ENCODE data around the gene TTC13.

Gene TTC13

DNA sequence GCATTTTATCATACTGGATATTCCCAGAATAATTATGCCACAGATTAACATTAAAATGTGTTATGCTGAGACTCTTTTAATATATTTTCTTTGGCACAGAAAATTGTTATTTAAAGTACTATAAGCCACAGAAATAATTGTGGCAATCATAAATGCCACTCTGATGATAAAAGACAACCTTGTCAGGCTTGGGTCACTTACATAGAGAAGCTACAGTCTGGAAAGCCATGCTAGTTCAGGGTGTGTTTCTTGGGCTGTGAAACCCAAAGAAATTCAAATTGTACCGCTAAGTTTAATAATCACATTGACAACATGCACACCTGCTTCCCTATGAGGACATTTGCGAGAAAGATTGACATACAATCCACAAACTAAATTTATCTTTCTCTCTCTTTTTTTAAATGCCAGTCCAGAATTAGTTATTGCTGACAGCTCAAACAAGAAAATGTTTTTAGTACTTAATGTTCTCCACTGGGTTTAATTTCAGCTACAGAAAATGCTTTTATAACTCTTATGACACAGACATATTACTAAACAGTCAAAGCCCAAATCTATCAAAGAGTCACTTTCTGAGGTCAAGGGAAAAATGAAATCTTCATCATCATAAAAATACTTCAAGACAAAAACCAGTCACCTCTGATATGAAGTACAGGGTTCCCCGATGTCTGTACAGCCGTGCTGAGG lies 38.7 kb downstream of the TTC13 start:
- no peak for DNase-seq
- no peak overlapping the region for H2BK15ac ChIP-seq (replicated peaks; ENCODE audit: low read depth)
- H3K18ac ChIP-seq (ENCODE audit: low read length) = no peak overlapping the region
- H3K4me3 ChIP-seq (ENCODE audit: low read length) = no peak overlapping the region
- WGBS (ENCODE audit: extremely low coverage, insufficient coverage, low lambda C conversion rate) = no CpG with 5 or more reads among the region's 4 CpGs
- H3K4ac ChIP-seq (ENCODE audit: low read depth, low read length) = no peak overlapping the region
- no peaks in the 10 kb centered on the region for H3K36me3 ChIP-seq (ENCODE audit: control insufficient read depth, insufficient read depth, low read length)
- H3K27me3 ChIP-seq (ENCODE audit: insufficient read depth, low read length, poor library complexity) = no peaks in the 10 kb centered on the region
- H2BK5ac ChIP-seq (ENCODE audit: low read length) = no peak overlapping the region
- no peak overlapping the region for H3K56ac ChIP-seq (ENCODE audit: low read length)
- no peak overlapping the region for H4K5ac ChIP-seq (ENCODE audit: low read length)
- H4K8ac ChIP-seq (ENCODE audit: low read depth, low read length) = no peak overlapping the region
- H3K23ac ChIP-seq (ENCODE audit: low read length) = no peak overlapping the region
- H2AK5ac ChIP-seq (ENCODE audit: low read length) = no peak overlapping the region
- no peak overlapping the region for H2BK120ac ChIP-seq (ENCODE audit: low read depth, low read length)
- H3K79me1 ChIP-seq (ENCODE audit: low read length) = no peaks in the 10 kb centered on the region
- no peaks in the 10 kb centered on the region for H3K4me1 ChIP-seq (ENCODE audit: control insufficient read depth, low read depth, low read length)
- no peak overlapping the region for H3K4me2 ChIP-seq (ENCODE audit: low read length)
- no peaks in the 10 kb centered on the region for H3K79me2 ChIP-seq (ENCODE audit: control insufficient read depth, insufficient read depth, low read length)
- no peak overlapping the region for H3K9ac ChIP-seq (ENCODE audit: low read length)
- H3K27ac ChIP-seq (ENCODE audit: low read depth, low read length) = no peak overlapping the region

DNA sequence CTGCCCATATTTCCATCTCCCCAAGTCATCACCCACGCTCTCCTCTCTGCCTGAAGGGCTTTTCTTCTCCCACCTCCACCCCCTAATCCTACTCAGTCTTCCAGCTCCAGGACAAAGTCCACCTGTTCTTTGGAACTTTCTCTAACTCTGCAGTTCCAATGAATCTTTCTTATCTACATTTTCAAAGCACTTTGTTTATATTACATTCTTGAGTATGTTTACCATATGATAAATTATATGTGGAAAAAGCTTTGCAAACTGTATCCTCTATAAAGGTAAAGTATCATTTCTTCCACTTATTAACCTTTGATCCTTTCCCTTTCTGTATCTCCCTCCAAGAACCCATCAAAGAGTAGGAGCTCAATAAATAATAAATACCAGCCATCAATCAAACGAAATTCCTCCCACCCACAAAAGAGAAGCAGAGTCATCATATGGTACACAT lies 39.7 kb downstream of the TTC13 start:
- H3K79me1 ChIP-seq (ENCODE audit: low read length) = no peaks in the 10 kb centered on the region
- H3K27me3 ChIP-seq (ENCODE audit: insufficient read depth, low read length, poor library complexity) = no peaks in the 10 kb centered on the region
- H3K4ac ChIP-seq (ENCODE audit: low read depth, low read length) = no peak overlapping the region
- no peak for DNase-seq
- no peak overlapping the region for H2BK15ac ChIP-seq (replicated peaks; ENCODE audit: low read depth)
- H3K4me1 ChIP-seq (ENCODE audit: control insufficient read depth, low read depth, low read length) = no peaks in the 10 kb centered on the region
- no peaks in the 10 kb centered on the region for H3K79me2 ChIP-seq (ENCODE audit: control insufficient read depth, insufficient read depth, low read length)
- no peak overlapping the region for H3K4me3 ChIP-seq (ENCODE audit: low read length)
- H4K8ac ChIP-seq (ENCODE audit: low read depth, low read length) = no peak overlapping the region
- H3K23ac ChIP-seq (ENCODE audit: low read length) = no peak overlapping the region
- no peak overlapping the region for H4K5ac ChIP-seq (ENCODE audit: low read length)
- H2BK5ac ChIP-seq (ENCODE audit: low read length) = no peak overlapping the region
- H3K27ac ChIP-seq (ENCODE audit: low read depth, low read length) = no peak overlapping the region
- no peak overlapping the region for H3K4me2 ChIP-seq (ENCODE audit: low read length)
- H3K18ac ChIP-seq (ENCODE audit: low read length) = no peak overlapping the region
- no peak overlapping the region for H2AK5ac ChIP-seq (ENCODE audit: low read length)
- WGBS (ENCODE audit: extremely low coverage, insufficient coverage, low lambda C conversion rate) = no CpG with 5 or more reads among the region's 2 CpGs
- H3K9ac ChIP-seq (ENCODE audit: low read length) = no peak overlapping the region
- no peak overlapping the region for H3K56ac ChIP-seq (ENCODE audit: low read length)
- H2BK120ac ChIP-seq (ENCODE audit: low read depth, low read length) = no peak overlapping the region
- H3K36me3 ChIP-seq (ENCODE audit: control insufficient read depth, insufficient read depth, low read length) = no peaks in the 10 kb centered on the region

DNA sequence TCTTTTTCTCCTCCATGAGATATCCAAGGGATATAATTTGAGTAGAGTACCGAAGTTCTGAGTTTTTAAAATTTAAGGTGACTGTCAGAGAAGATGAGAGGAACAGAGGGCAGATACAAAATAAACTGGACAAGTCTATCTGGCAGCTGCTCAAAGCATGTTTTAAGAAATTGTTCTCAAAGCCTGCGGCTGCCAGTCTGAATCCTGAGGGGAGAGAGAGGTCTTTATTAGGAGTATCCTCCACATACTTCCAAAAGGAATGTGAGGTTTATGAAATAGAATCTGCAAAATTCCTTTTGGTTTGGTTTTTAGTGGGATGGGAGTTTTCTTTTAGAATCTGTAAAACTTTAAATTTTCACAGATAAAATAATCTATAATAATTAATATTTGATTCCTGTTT lies 41.3 kb downstream of the TTC13 start:
- WGBS (ENCODE audit: extremely low coverage, insufficient coverage, low lambda C conversion rate) = no CpG with 5 or more reads among the region's 2 CpGs
- H2BK120ac ChIP-seq (ENCODE audit: low read depth, low read length) = no peak overlapping the region
- H4K5ac ChIP-seq (ENCODE audit: low read length) = no peak overlapping the region
- no peak overlapping the region for H3K4ac ChIP-seq (ENCODE audit: low read depth, low read length)
- DNase-seq = no peak
- H3K27ac ChIP-seq (ENCODE audit: low read depth, low read length) = no peak overlapping the region
- H3K18ac ChIP-seq (ENCODE audit: low read length) = no peak overlapping the region
- H2BK5ac ChIP-seq (ENCODE audit: low read length) = no peak overlapping the region
- H3K79me2 ChIP-seq (ENCODE audit: control insufficient read depth, insufficient read depth, low read length) = no peaks in the 10 kb centered on the region
- no peak overlapping the region for H4K8ac ChIP-seq (ENCODE audit: low read depth, low read length)
- no peak overlapping the region for H3K4me2 ChIP-seq (ENCODE audit: low read length)
- H3K4me1 ChIP-seq (ENCODE audit: control insufficient read depth, low read depth, low read length) = no peaks in the 10 kb centered on the region
- no peak overlapping the region for H2BK15ac ChIP-seq (replicated peaks; ENCODE audit: low read depth)
- H3K9ac ChIP-seq (ENCODE audit: low read length) = no peak overlapping the region
- H2AK5ac ChIP-seq (ENCODE audit: low read length) = no peak overlapping the region
- H3K23ac ChIP-seq (ENCODE audit: low read length) = no peak overlapping the region
- H3K79me1 ChIP-seq (ENCODE audit: low read length) = no peaks in the 10 kb centered on the region
- H3K27me3 ChIP-seq (ENCODE audit: insufficient read depth, low read length, poor library complexity) = no peaks in the 10 kb centered on the region
- H3K56ac ChIP-seq (ENCODE audit: low read length) = no peak overlapping the region
- H3K4me3 ChIP-seq (ENCODE audit: low read length) = no peak overlapping the region
- H3K36me3 ChIP-seq (ENCODE audit: control insufficient read depth, insufficient read depth, low read length) = no peaks in the 10 kb centered on the region

DNA sequence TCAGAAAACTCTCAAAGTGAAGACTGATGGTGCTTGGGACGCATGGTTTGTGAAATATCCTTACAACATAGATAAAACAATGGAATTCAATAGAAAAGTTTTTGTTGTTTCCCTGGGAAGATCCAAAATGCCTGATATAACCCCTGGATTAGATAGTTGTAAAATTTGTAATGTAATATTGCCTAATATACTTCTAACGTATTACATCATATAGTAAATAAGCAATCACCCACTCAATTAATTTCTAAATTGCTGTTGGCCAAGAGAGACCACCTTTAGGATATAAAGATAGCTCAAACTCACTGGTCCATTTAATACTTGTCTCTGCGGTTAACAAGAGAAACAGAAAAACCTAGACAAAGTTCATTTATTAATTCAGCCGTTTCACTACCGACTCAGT lies 42.2 kb downstream of the TTC13 start:
- H2AK5ac ChIP-seq (ENCODE audit: low read length) = no peak overlapping the region
- no peaks in the 10 kb centered on the region for H3K79me2 ChIP-seq (ENCODE audit: control insufficient read depth, insufficient read depth, low read length)
- H3K9ac ChIP-seq (ENCODE audit: low read length) = no peak overlapping the region
- no peak overlapping the region for H3K18ac ChIP-seq (ENCODE audit: low read length)
- no peaks in the 10 kb centered on the region for H3K36me3 ChIP-seq (ENCODE audit: control insufficient read depth, insufficient read depth, low read length)
- H3K4me1 ChIP-seq (ENCODE audit: control insufficient read depth, low read depth, low read length) = no peaks in the 10 kb centered on the region
- no peak overlapping the region for H2BK5ac ChIP-seq (ENCODE audit: low read length)
- H4K8ac ChIP-seq (ENCODE audit: low read depth, low read length) = no peak overlapping the region
- no peak for DNase-seq
- H2BK120ac ChIP-seq (ENCODE audit: low read depth, low read length) = no peak overlapping the region
- H3K27ac ChIP-seq (ENCODE audit: low read depth, low read length) = no peak overlapping the region
- H3K27me3 ChIP-seq (ENCODE audit: insufficient read depth, low read length, poor library complexity) = no peaks in the 10 kb centered on the region
- no peak overlapping the region for H3K4ac ChIP-seq (ENCODE audit: low read depth, low read length)
- H3K4me3 ChIP-seq (ENCODE audit: low read length) = no peak overlapping the region
- no peaks in the 10 kb centered on the region for H3K79me1 ChIP-seq (ENCODE audit: low read length)
- no peak overlapping the region for H2BK15ac ChIP-seq (replicated peaks; ENCODE audit: low read depth)
- WGBS (ENCODE audit: extremely low coverage, insufficient coverage, low lambda C conversion rate) = no CpG with 5 or more reads among the region's 5 CpGs
- no peak overlapping the region for H3K23ac ChIP-seq (ENCODE audit: low read length)
- H3K4me2 ChIP-seq (ENCODE audit: low read length) = no peak overlapping the region
- no peak overlapping the region for H3K56ac ChIP-seq (ENCODE audit: low read length)
- no peak overlapping the region for H4K5ac ChIP-seq (ENCODE audit: low read length)

DNA sequence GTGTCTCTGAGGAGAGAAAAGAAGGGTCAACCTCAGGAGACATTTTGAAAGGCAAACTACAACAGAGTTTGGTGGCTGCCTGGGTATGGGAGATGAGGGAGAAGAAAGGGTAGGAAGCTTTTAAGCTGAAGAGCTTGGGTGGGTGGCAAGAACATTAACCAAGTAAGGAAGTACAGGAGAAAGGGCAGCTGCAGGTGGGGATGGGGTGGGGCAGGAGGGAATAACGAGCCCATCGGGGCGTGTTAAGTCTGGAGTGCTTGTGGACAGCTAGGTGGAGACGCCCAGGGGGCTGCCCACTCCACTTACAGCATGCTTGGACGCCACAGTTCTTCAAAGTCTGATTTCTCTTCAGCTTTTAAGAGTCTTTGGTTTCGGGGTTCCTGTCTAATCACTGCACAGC lies 42.8 kb downstream of the TTC13 start:
- H3K79me1 ChIP-seq (ENCODE audit: low read length) = no peaks in the 10 kb centered on the region
- H3K27ac ChIP-seq (ENCODE audit: low read depth, low read length) = no peak overlapping the region
- H2BK15ac ChIP-seq (replicated peaks; ENCODE audit: low read depth) = no peak overlapping the region
- DNase-seq = no peak
- H3K18ac ChIP-seq (ENCODE audit: low read length) = no peak overlapping the region
- no peak overlapping the region for H4K5ac ChIP-seq (ENCODE audit: low read length)
- no CpG with 5 or more reads among the region's 6 CpGs for WGBS (ENCODE audit: extremely low coverage, insufficient coverage, low lambda C conversion rate)
- no peak overlapping the region for H3K23ac ChIP-seq (ENCODE audit: low read length)
- no peak overlapping the region for H3K9ac ChIP-seq (ENCODE audit: low read length)
- no peak overlapping the region for H2AK5ac ChIP-seq (ENCODE audit: low read length)
- H2BK120ac ChIP-seq (ENCODE audit: low read depth, low read length) = no peak overlapping the region
- H3K79me2 ChIP-seq (ENCODE audit: control insufficient read depth, insufficient read depth, low read length) = no peaks in the 10 kb centered on the region
- H3K36me3 ChIP-seq (ENCODE audit: control insufficient read depth, insufficient read depth, low read length) = no peaks in the 10 kb centered on the region
- no peaks in the 10 kb centered on the region for H3K4me1 ChIP-seq (ENCODE audit: control insufficient read depth, low read depth, low read length)
- no peak overlapping the region for H3K4me2 ChIP-seq (ENCODE audit: low read length)
- no peak overlapping the region for H3K56ac ChIP-seq (ENCODE audit: low read length)
- H3K4me3 ChIP-seq (ENCODE audit: low read length) = no peak overlapping the region
- H3K4ac ChIP-seq (ENCODE audit: low read depth, low read length) = no peak overlapping the region
- no peak overlapping the region for H4K8ac ChIP-seq (ENCODE audit: low read depth, low read length)
- H3K27me3 ChIP-seq (ENCODE audit: insufficient read depth, low read length, poor library complexity) = no peaks in the 10 kb centered on the region
- no peak overlapping the region for H2BK5ac ChIP-seq (ENCODE audit: low read length)

DNA sequence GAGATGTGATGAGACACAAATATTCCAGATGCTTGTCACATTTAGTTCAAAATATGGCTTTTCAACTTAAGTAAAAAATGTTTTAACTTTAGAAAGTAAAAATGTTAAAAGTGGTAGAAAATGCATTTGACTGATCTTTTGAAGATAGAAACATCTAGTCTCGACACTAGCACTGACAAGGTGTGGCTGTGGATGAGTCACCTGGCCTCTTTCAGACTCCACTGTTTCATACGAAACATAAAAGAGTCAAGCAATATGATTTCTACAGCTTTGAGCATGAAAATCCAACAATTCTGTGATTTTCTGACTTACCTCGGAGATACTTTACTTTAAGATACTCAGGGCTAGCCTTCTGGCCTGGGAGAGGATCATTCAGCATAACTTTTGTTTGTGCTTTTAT lies 47.7 kb downstream of the TTC13 start:
- Histone ChIP-seq H3K56ac (ENCODE audit: low read length) (no peak overlapping the region), H3K4me3 (ENCODE audit: low read length) (no peak overlapping the region), H2BK15ac (replicated peaks; ENCODE audit: low read depth) (no peak overlapping the region), H3K23ac (ENCODE audit: low read length) (no peak overlapping the region), H3K18ac (ENCODE audit: low read length) (no peak overlapping the region), H2BK5ac (ENCODE audit: low read length) (no peak overlapping the region), H4K5ac (ENCODE audit: low read length) (no peak overlapping the region), H2AK5ac (ENCODE audit: low read length) (no peak overlapping the region), H3K79me1 (ENCODE audit: low read length) (no peaks in the 10 kb centered on the region), H2BK120ac (ENCODE audit: low read depth, low read length) (no peak overlapping the region), H3K79me2 (ENCODE audit: control insufficient read depth, insufficient read depth, low read length) (no peaks in the 10 kb centered on the region), H3K4me2 (ENCODE audit: low read length) (no peak overlapping the region), H3K27ac (ENCODE audit: low read depth, low read length) (no peak overlapping the region), H4K8ac (ENCODE audit: low read depth, low read length) (no peak overlapping the region), H3K9ac (ENCODE audit: low read length) (no peak overlapping the region), H3K4me1 (ENCODE audit: control insufficient read depth, low read depth, low read length) (no peaks in the 10 kb centered on the region), H3K27me3 (ENCODE audit: insufficient read depth, low read length, poor library complexity) (no peaks in the 10 kb centered on the region), H3K4ac (ENCODE audit: low read depth, low read length) (no peak overlapping the region), H3K36me3 (ENCODE audit: control insufficient read depth, insufficient read depth, low read length) (no peaks in the 10 kb centered on the region)
- DNase-seq = no peak
- WGBS (ENCODE audit: extremely low coverage, insufficient coverage, low lambda C conversion rate) = no CpG with 5 or more reads among the region's 3 CpGs

All from mesendoderm (in vitro differentiated cells).